ENCODE data around the gene PSMG1.

The PSMG1 gene

DNA sequence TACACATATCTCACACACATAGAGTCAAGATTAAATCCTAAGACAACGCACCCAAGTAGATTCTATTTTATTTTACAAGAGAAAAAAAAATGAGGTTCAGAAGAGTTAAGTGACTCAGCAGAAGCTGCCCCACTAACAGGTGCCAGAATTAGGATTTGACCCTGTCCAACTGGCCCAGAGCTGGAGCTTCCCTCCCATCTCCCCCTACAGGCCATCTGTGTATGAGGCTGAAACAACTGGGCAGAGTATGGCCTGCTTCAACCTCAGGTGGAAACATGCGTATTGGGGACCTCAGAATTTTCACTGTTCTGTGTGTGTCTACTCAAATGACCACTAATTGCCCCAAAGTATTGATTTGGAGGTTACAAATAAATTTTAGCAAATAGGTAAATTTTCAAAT is 29.9 kb downstream of the PSMG1 start:
- no peak for TF ChIP-seq ZBTB7A (IDR thresholded peaks at IDR 0.05; ENCODE audit: low read depth)
- TF ChIP-seq, protein P1, sequence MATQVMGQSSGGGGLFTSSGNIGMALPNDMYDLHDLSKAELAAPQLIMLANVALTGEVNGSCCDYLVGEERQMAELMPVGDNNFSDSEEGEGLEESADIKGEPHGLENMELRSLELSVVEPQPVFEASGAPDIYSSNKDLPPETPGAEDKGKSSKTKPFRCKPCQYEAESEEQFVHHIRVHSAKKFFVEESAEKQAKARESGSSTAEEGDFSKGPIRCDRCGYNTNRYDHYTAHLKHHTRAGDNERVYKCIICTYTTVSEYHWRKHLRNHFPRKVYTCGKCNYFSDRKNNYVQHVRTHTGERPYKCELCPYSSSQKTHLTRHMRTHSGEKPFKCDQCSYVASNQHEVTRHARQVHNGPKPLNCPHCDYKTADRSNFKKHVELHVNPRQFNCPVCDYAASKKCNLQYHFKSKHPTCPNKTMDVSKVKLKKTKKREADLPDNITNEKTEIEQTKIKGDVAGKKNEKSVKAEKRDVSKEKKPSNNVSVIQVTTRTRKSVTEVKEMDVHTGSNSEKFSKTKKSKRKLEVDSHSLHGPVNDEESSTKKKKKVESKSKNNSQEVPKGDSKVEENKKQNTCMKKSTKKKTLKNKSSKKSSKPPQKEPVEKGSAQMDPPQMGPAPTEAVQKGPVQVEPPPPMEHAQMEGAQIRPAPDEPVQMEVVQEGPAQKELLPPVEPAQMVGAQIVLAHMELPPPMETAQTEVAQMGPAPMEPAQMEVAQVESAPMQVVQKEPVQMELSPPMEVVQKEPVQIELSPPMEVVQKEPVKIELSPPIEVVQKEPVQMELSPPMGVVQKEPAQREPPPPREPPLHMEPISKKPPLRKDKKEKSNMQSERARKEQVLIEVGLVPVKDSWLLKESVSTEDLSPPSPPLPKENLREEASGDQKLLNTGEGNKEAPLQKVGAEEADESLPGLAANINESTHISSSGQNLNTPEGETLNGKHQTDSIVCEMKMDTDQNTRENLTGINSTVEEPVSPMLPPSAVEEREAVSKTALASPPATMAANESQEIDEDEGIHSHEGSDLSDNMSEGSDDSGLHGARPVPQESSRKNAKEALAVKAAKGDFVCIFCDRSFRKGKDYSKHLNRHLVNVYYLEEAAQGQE (IDR thresholded peaks at IDR 0.05; ENCODE audit: low read depth) = no peak
- TF ChIP-seq, protein P2, sequence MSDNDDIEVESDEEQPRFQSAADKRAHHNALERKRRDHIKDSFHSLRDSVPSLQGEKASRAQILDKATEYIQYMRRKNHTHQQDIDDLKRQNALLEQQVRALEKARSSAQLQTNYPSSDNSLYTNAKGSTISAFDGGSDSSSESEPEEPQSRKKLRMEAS (IDR thresholded peaks at IDR 0.05) = no peak
- no peak for TF ChIP-seq EP300 (IDR thresholded peaks at IDR 0.05; ENCODE audit: borderline replicate concordance)
- TF ChIP-seq RAD21 (IDR thresholded peaks at IDR 0.05; ENCODE audit: low read depth) = peak; percentile 42

DNA sequence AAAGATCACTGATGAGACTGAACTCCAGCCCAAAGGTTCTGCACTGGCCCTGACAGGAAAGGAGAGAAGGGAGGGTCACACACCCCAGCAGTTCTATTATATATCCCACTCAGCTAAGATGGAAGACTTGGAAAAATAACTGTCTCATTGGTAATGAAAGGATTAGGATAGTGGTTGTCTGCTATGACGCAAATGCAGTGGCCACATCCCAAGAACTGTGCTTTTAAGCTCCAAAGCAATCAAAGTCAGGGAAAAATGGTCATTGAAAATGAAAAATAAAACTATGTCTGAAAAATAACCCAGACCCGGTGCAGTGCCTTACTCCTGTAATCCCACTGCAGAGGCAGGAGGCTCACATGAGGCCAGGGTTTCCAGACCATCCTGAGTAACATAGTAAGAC is 31.0 kb downstream of the PSMG1 start:
- no peak for TF ChIP-seq NFIC (IDR thresholded peaks at IDR 0.05)
- no peak for TF ChIP-seq EP300 (IDR thresholded peaks at IDR 0.05; ENCODE audit: borderline replicate concordance)
- TF ChIP-seq TAF1 (IDR thresholded peaks at IDR 0.05; ENCODE audit: low read depth) = no peak
- TF ChIP-seq FOXM1 (IDR thresholded peaks at IDR 0.05; ENCODE audit: borderline replicate concordance, low read depth) = no peak
- no peak for TF ChIP-seq RAD21 (IDR thresholded peaks at IDR 0.05; ENCODE audit: low read depth)
- no peak for TF ChIP-seq YY1 (IDR thresholded peaks at IDR 0.05; ENCODE audit: low read depth)
- no peak for TF ChIP-seq TEAD4 (IDR thresholded peaks at IDR 0.05)
- TF ChIP-seq, protein P2 (IDR thresholded peaks at IDR 0.05) = no peak
- TF ChIP-seq, protein P1 (IDR thresholded peaks at IDR 0.05; ENCODE audit: low read depth) = no peak
- no peak for TF ChIP-seq CEBPB (IDR thresholded peaks at IDR 0.05)
- no peak for TF ChIP-seq ZBTB7A (IDR thresholded peaks at IDR 0.05; ENCODE audit: low read depth)
- no peak for TF ChIP-seq CREB1 (IDR thresholded peaks at IDR 0.05; ENCODE audit: low read depth)
- TF ChIP-seq, protein P3, sequence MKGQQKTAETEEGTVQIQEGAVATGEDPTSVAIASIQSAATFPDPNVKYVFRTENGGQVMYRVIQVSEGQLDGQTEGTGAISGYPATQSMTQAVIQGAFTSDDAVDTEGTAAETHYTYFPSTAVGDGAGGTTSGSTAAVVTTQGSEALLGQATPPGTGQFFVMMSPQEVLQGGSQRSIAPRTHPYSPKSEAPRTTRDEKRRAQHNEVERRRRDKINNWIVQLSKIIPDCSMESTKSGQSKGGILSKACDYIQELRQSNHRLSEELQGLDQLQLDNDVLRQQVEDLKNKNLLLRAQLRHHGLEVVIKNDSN (IDR thresholded peaks at IDR 0.05) = no peak
- no peak for TF ChIP-seq TCF12 (IDR thresholded peaks at IDR 0.05; ENCODE audit: low read depth)

DNA sequence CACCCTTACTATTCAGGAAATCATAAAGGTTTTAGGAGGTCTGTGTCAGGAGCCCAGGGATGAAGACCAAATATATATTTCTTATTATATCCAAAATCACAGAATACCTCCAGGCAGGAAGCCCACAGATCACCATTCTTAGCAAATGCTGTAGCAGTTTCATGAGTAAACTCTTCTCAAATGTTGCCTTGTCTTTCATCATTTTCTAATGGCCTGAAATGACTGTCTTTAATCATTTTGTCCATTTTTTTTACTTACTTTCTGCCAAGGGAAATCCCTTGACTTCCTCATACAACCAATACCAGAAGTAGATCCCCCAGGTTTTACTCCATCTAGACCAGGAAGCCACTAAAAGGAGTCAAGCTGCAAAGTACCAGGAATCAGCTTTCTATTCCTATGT is 32.4 kb downstream of the PSMG1 start:
- TF ChIP-seq ZBTB7A (IDR thresholded peaks at IDR 0.05; ENCODE audit: low read depth) = no peak
- TF ChIP-seq RAD21 (IDR thresholded peaks at IDR 0.05; ENCODE audit: low read depth) = no peak
- no peak for TF ChIP-seq YY1 (IDR thresholded peaks at IDR 0.05; ENCODE audit: low read depth)
- TF ChIP-seq CEBPB (IDR thresholded peaks at IDR 0.05) = no peak
- TF ChIP-seq TEAD4 (IDR thresholded peaks at IDR 0.05) = no peak
- TF ChIP-seq, protein P3 (IDR thresholded peaks at IDR 0.05) = no peak
- TF ChIP-seq, protein P1 (IDR thresholded peaks at IDR 0.05; ENCODE audit: low read depth) = no peak
- TF ChIP-seq EP300 (IDR thresholded peaks at IDR 0.05; ENCODE audit: borderline replicate concordance) = no peak
- TF ChIP-seq FOXM1 (IDR thresholded peaks at IDR 0.05; ENCODE audit: borderline replicate concordance, low read depth) = no peak
- TF ChIP-seq NFIC (IDR thresholded peaks at IDR 0.05) = no peak
- TF ChIP-seq CREB1 (IDR thresholded peaks at IDR 0.05; ENCODE audit: low read depth) = no peak
- no peak for TF ChIP-seq EGR1 (IDR thresholded peaks at IDR 0.05)
- TF ChIP-seq, protein P2 (IDR thresholded peaks at IDR 0.05) = no peak
- no peak for TF ChIP-seq TAF1 (IDR thresholded peaks at IDR 0.05; ENCODE audit: low read depth)

DNA sequence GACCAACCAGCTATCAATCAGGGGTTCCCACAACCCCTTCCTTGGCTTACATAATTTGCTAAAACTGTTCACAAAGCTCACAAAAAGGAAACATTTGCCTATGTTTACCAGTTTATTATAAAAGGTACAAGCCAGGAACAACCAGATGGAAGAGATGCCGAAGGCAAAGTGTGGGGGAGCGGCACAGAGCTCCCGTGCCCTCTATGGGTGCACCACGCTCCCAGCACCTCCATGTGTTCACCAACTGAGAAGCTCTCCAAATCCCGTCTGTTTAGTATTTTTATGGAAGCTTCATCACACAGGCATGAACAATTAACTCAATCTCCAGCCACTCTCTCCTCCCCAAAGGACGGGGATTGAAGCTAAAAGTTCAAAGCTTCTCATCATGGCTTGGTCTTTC is 32.9 kb downstream of the PSMG1 start:
- TF ChIP-seq CREB1 (IDR thresholded peaks at IDR 0.05; ENCODE audit: low read depth) = no peak
- TF ChIP-seq, protein P3 (IDR thresholded peaks at IDR 0.05) = no peak
- TF ChIP-seq EP300 (IDR thresholded peaks at IDR 0.05; ENCODE audit: borderline replicate concordance) = no peak
- TF ChIP-seq TCF12 (IDR thresholded peaks at IDR 0.05; ENCODE audit: low read depth) = no peak
- TF ChIP-seq EGR1 (IDR thresholded peaks at IDR 0.05) = no peak
- TF ChIP-seq RAD21 (IDR thresholded peaks at IDR 0.05; ENCODE audit: low read depth) = no peak
- no peak for TF ChIP-seq YY1 (IDR thresholded peaks at IDR 0.05; ENCODE audit: low read depth)
- TF ChIP-seq TEAD4 (IDR thresholded peaks at IDR 0.05) = no peak
- no peak for TF ChIP-seq ZBTB7A (IDR thresholded peaks at IDR 0.05; ENCODE audit: low read depth)
- no peak for TF ChIP-seq NFIC (IDR thresholded peaks at IDR 0.05)
- TF ChIP-seq FOXM1 (IDR thresholded peaks at IDR 0.05; ENCODE audit: borderline replicate concordance, low read depth) = no peak
- TF ChIP-seq, protein P2 (IDR thresholded peaks at IDR 0.05) = no peak
- TF ChIP-seq, protein P1 (IDR thresholded peaks at IDR 0.05; ENCODE audit: low read depth) = no peak
- no peak for TF ChIP-seq CEBPB (IDR thresholded peaks at IDR 0.05)
- no peak for TF ChIP-seq TAF1 (IDR thresholded peaks at IDR 0.05; ENCODE audit: low read depth)
